Omental fat pad (tissue), 4 donors: ENCODE measurements around the gene FGF12. TPM values are rescaled to one million over a fixed set of nuclear protein-coding genes. Genes with fewer than 3 reads are reported as not detected.

Source experiments
- ATAC-seq: fragments of 150-250 bp; one replicate; pipeline ENCODE4 v1.9.1; 2016; ENCODE audit warnings: mild to moderate bottlenecking, moderate library complexity; ENCODE audit not compliant: low FRiP score
- DNase-seq: peaks from one replicate; pipeline ENCODE4 v3.0.0-alpha.2; 2019; ENCODE audit warnings: low spot score
- CTCF ChIP-seq, 3 donors: fragments of 450-650 bp; IDR thresholded peaks; one replicate each; pipeline ENCODE4 v1.5.1; 2016 to 2017; ENCODE audit warnings: antibody characterized with exemption in 3 of 3, mild to moderate bottlenecking in 3 of 3, moderate library complexity in 2 of 3
- total RNA-seq, 4 donors: library from RNA; depleted of rRNA; stranded (reverse); fragments of >200 nt; gene quantifications; one replicate each; pipeline ENCODE4 v1.1.0, GENCODE V29; 2016

Gene FGF12
- total RNA-seq, 4 donors from 2014 or later, result 2.4 to 9.3 (median 2.9) TPM

- ATAC-seq, result no peak
- no peak for TF ChIP-seq CTCF (IDR thresholded peaks at IDR 0.05)
- DNase-seq, result no peak
These were observed 471.5 kb downstream of the FGF12 start for GRCh38 chr3:192255839-192256238.

GRCh38 chr3:192253138-192253887, 474.0 kb downstream of the FGF12 start:
- DNase-seq (no peak), ATAC-seq (no peak)
- no peak for TF ChIP-seq CTCF (IDR thresholded peaks at IDR 0.05)

- TF ChIP-seq CTCF (IDR thresholded peaks at IDR 0.05), result no peak
- ATAC-seq (no peak), DNase-seq (no peak)
These were observed 477.8 kb downstream of the FGF12 start for GRCh38 chr3:192249516-192249915.

- no peak for TF ChIP-seq CTCF (IDR thresholded peaks at IDR 0.05)
- DNase-seq (no peak), ATAC-seq (no peak)
These were observed 480.3 kb downstream of the FGF12 start for GRCh38 chr3:192246847-192247559.

GRCh38 chr3:192244591-192244990, 482.8 kb downstream of the FGF12 start:
- DNase-seq (no peak), ATAC-seq (no peak)
- TF ChIP-seq CTCF (IDR thresholded peaks at IDR 0.05), result no peak

GRCh38 chr3:192239956-192240355, 487.4 kb downstream of the FGF12 start:
- no peak for TF ChIP-seq CTCF (IDR thresholded peaks at IDR 0.05)
- no peak for ATAC-seq
- DNase-seq, result no peak
